H54 (cell line): ENCODE results near the gene ULK4.
A peak's percentile ranks its signal among the peaks of the same experiment; 100 is the strongest.
"Not testable (repeated sequence)": the region's sequence is repeated elsewhere in the genome, so short reads cannot be mapped to it uniquely, and the experiment has no call there.

Experiments
- DNase-seq: peaks from one replicate; pipeline ENCODE4 v3.0.0; 2011; ENCODE audit warnings: low spot score, mixed read lengths; ENCODE audit not compliant: insufficient read length
- FAIRE-seq: peaks from 3 replicates; lab custom pipeline; 2011; peaks lifted over from hg19 to GRCh38; lab: Jason Lieb, UNC
- POLR2A ChIP-seq: IDR thresholded peaks from 2 replicates; pipeline ENCODE4 v1.6.1; 2011; ENCODE audit warnings: low read depth, mild to moderate bottlenecking, low read length

Gene ULK4

GRCh38 chr3:41653571-41654239 is 308.2 kb downstream of the ULK4 start:
- FAIRE-seq (no peak), DNase-seq (no peak)
- TF ChIP-seq POLR2A = no peak

GRCh38 chr3:41652931-41653330 is 309.0 kb downstream of the ULK4 start:
- FAIRE-seq (no peak), DNase-seq (no peak)
- TF ChIP-seq POLR2A = no peak

DNA sequence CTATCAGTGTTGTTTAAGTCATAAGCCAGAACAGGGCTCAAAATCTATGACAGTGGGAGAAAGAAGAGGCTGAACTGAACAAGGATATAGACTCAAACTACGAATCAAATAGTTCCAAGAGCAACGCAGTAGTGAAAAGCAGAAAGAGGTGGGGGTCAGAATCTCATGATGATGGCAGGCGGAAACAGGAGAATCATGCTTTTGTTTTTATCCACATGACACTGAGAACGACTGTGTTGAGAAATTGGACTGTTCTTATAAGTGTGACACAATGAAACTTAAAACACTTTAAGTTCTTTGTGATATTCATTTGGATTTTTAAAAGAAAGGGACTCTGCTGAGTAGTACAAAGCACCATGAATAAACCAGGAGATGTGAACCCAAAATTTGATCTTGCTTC is 309.4 kb downstream of the ULK4 start:
- TF ChIP-seq POLR2A = no peak
- no peak for FAIRE-seq
- DNase-seq = no peak

DNA sequence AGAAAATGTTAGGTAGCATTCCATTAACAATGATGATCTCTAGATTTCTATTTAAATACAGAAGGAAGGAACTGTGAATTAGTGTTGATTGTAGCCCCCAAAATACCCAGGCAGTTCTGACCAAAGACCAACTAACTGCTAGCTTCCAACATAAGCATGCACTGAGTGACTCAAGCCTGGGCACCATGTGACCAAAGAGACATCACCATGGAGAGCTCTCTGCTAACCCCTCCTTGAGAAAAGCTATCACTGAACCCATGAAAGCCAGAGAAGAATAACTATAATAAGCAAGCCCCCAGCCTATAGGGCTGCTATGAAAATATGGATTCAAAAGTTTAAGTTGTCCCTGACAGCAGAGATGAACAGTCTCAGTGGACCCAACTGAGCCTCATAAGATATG is 310.2 kb downstream of the ULK4 start:
- TF ChIP-seq POLR2A = no peak
- no peak for FAIRE-seq
- no peak for DNase-seq

DNA sequence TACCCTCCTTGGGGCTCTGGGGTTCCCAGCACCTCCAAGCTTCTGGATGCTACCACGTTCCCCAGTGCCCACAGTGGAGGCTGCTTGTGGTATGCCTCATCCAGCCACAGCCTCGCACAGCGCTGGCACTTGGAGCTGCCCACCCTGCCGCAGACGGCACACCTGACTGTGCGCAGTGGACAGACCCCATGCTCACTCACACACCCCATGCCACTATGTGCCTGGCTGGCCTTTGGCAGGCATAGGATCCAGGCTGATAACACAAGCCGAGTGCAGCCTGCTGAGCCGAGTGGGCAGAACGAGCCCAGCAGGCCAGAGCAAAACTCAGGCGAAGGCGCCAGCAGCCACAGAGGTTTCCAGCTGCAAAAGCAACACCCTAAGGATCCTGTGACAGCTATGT is 311.5 kb downstream of the ULK4 start:
- no peak for FAIRE-seq
- TF ChIP-seq POLR2A = no peak
- no peak for DNase-seq

DNA sequence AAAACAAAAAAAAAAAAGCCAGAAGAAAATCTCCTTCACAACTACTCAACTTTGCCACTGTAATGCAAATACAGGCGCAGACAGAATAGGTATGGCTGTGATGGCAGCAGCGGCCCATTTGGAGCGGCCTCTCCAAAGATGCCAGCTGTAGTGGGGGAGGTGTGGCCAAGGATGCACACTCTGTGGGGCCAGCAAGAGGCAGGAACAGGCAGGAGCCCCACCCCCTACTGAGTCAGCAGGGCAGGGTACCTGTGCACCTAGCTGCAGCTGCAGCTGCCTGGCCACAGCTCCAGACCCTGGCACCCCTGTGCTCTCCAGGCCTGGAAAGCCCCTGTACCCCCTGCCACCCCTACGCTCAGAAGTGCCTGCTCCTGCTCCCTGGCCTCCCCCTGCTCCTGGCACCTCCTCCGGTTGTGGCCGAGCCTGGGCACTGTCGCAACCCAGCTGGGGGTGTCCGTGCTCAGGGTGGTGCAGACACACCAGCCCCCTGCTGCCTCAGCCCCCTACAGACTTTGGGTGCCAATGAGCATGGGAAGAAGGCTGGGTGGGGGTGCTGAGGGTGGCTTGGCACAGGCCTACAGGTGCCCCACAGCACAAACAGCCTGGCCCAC is 312.7 kb downstream of the ULK4 start:
- TF ChIP-seq POLR2A = no peak

DNA sequence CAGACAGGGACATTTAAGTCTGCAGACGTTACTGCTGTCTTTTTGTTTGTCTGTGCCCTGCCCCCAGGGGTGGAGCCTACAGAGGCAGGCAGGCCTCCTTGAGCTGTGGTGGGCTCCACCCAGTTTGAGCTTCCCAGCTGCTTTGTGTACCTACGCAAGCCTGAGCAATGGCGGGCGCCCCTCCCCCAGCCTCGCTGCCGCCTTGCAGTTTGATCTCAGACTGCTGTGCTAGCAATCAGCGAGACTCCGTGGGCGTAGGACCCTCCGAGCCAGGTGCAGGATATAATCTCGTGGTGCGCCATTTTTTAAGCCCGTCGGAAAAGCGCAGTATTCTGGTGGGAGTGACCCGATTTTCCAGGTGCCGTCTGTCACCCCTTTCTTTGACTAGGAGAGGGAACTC is 314.2 kb downstream of the ULK4 start:
- not testable (repeated sequence) for DNase-seq, FAIRE-seq

More for the DNA sequence above, 312.7 kb downstream of the ULK4 start:
- no peak for DNase-seq
- FAIRE-seq = no peak

- no peak for TF ChIP-seq POLR2A
- DNase-seq (peak; percentile 26), FAIRE-seq (peak; percentile 64)
Measured at GRCh38 chr3:41640076-41640475, 321.8 kb downstream of the ULK4 start.

- FAIRE-seq = no peak
- TF ChIP-seq POLR2A = no peak
- no peak for DNase-seq
Measured at GRCh38 chr3:41638381-41638780, 323.5 kb downstream of the ULK4 start.

- no peak for DNase-seq
- TF ChIP-seq POLR2A = no peak
- FAIRE-seq = no peak
Measured at GRCh38 chr3:41632700-41633099, 329.2 kb downstream of the ULK4 start.

DNA sequence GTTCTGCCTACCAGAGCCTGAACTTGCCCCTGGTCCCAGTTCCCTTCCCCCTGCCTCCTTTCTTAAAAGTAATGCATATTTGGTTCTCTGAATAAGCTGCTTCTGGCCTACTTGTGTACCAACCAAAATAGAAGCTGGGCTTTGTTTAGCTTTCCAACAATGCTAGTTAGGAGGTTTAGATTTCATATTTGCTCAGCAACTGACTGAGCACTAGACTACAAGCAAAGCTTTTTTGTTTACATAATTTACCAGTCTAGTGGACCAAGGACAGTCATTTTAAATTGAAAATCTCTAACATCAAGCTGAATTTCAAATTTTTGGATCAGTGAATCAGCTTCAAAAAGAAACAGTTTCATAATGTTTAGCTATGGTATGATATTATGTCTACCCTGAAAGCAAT is 331.2 kb downstream of the ULK4 start:
- no peak for TF ChIP-seq POLR2A
- no peak for FAIRE-seq
- DNase-seq = no peak

DNA sequence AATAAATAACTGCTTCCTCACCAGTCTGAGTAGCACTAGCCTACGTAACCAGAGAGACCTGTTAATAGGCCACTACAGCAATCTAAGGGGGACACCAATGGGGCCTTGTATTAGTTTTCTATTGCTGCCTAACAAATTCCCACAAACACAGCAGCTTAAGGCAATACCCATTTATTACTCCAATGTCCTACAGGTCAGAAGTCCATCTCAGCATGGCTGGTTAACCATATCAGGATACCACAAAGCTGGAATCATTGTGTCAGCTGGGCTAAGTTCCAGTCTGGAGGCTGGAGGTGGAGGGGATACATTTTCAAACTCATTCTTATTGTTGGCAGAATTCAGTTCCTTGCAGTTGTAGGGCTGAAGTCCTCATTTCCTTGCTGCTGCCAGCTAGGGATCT is 331.9 kb downstream of the ULK4 start:
- FAIRE-seq = no peak
- no peak for DNase-seq
- TF ChIP-seq POLR2A = no peak

DNA sequence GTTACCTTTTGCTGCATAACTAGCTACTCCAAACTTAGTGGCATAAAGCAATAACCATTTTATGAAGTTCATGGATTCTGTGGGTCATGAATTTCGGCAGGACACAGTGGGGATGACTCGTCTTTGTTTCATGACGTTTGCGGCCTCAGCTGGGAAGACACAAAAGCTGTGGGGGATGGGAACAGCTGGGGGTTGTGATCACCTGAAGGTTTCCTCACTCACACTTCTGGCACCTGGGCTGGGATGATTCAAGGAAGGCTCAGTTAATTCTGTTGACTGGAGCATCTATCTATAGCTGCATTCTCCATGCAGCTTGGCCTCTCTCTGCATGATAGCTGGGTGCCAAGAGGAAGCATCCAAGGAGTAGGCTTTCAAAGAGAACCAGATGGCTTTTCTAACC is 332.8 kb downstream of the ULK4 start:
- DNase-seq (no peak), FAIRE-seq (no peak)
- TF ChIP-seq POLR2A = no peak

GRCh38 chr3:41627477-41628087 is 334.3 kb downstream of the ULK4 start:
- no peak for TF ChIP-seq POLR2A
- FAIRE-seq (no peak), DNase-seq (no peak)

- no peak for DNase-seq
- no peak for TF ChIP-seq POLR2A
- FAIRE-seq = no peak
Measured at GRCh38 chr3:41612853-41613252, 349.1 kb downstream of the ULK4 start.
